Stimulated activated naive CD8-positive, alpha-beta T cell treated with anti-CD3 and anti-CD28 coated beads, Interleukin-15, Interleukin-2, amounts not matched to agents 100 U/mL and 50 U/mL, for 24 hours (primary cell): Measurements from ENCODE around the gene ITPKB.
"Not testable (repeated sequence)": the region's sequence is repeated elsewhere in the genome, so short reads cannot be mapped to it uniquely, and the experiment has no call there.

Experiments used
- ATAC-seq: fragments of 150-1000 bp; cut with Tn5 transposase; one replicate; pipeline ENCODE4 v1.10.0; 2021
- DNase-seq: peaks from one replicate; pipeline ENCODE4 v3.0.0; 2021

ITPKB gene

GRCh38 chr1:226602186-226603021, 136.7 kb downstream of the ITPKB start:
- no peak for DNase-seq
- no peak for ATAC-seq

- ATAC-seq = no peak
- DNase-seq = no peak
Observed at GRCh38 chr1:226601456-226601855, 137.6 kb downstream of the ITPKB start.

- DNase-seq (no peak), ATAC-seq (no peak)
Observed at GRCh38 chr1:226600254-226600653, 138.8 kb downstream of the ITPKB start.

GRCh38 chr1:226599636-226600238, 139.3 kb downstream of the ITPKB start:
- no peak for DNase-seq
- no peak for ATAC-seq

- not testable (repeated sequence) for ATAC-seq, DNase-seq
Observed at GRCh38 chr1:226598955-226599354, 140.1 kb downstream of the ITPKB start.

GRCh38 chr1:226598455-226598849, 140.6 kb downstream of the ITPKB start:
- ATAC-seq (no peak), DNase-seq (no peak)

GRCh38 chr1:226597616-226598454, 141.2 kb downstream of the ITPKB start:
- ATAC-seq (no peak), DNase-seq (no peak)

- ATAC-seq = no peak
- no peak for DNase-seq
Observed at GRCh38 chr1:226596531-226597165, 142.4 kb downstream of the ITPKB start.

- ATAC-seq (no peak), DNase-seq (no peak)
Observed at GRCh38 chr1:226593541-226593940, 145.5 kb downstream of the ITPKB start.

- no peak for DNase-seq
- ATAC-seq = no peak
Observed at GRCh38 chr1:226590614-226591013, 148.5 kb downstream of the ITPKB start.

- DNase-seq = no peak
- ATAC-seq = no peak
Observed at GRCh38 chr1:226589008-226589733, 149.9 kb downstream of the ITPKB start.

GRCh38 chr1:226588484-226588883, 150.6 kb downstream of the ITPKB start:
- ATAC-seq (no peak), DNase-seq (no peak)

GRCh38 chr1:226586650-226587422, 152.2 kb downstream of the ITPKB start:
- DNase-seq (no peak), ATAC-seq (no peak)

GRCh38 chr1:226586116-226586515, 153.0 kb downstream of the ITPKB start:
- no peak for ATAC-seq
- DNase-seq = no peak

- ATAC-seq = no peak
- DNase-seq = no peak
Observed at GRCh38 chr1:226584164-226584563, 154.9 kb downstream of the ITPKB start.

GRCh38 chr1:226582966-226583365, 156.1 kb downstream of the ITPKB start:
- DNase-seq = no peak
- no peak for ATAC-seq
